ENCODE data around the gene PIAS3. TPM values are rescaled to one million over a fixed set of nuclear protein-coding genes. Genes with fewer than 3 reads are reported as not detected.
A peak's percentile ranks its signal among the peaks of the same experiment; 100 is the strongest.

Gene PIAS3
- 57.6 to 62.6 TPM (median 62.0 TPM) in 3 replicates for total RNA-seq

DNA sequence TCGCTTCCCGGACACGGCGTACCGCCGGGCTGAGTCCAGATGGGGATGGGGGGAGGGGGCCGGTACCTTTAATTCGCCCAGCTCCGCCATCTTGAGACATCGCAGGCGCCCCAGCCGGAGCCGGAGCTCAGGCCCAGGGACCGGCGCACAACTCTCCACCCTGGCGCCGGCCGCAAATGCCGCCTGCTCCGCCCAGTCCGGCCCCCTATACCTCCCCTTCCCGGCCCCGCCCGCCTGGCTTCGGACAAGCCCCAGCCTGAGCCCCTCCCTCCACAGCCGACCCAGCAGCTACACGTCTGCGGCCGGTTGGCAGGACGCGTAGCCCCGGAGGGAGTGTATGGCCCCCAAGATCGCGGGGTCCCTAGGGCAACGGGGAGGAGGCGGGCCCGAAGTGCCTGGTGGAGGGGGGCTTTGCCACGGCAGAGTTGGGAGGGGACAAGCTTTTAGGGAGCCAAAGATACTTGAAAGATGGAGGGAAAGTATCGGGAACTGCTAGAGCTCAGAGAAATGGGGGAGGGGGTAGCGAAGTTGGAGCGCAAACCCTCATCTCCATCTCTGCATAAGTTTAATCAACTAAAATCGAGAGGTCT lies at the start of gene PIAS3:
Gene PIAS3, minus strand, starts transcription at position 181 of the 590 bp plus-strand sequence. Its CDS starts 91 bp downstream, at position 90.
- peak within 1 kb of the TSS; percentile 96 for H3K4me3 Mint-ChIP-seq
- H3K27ac Mint-ChIP-seq, result peak within 1 kb of the TSS; percentile 97
- no peaks in the 10 kb centered on the region for H3K9me3 Mint-ChIP-seq
- H3K36me3 Mint-ChIP-seq, result peaks cover 24% of the 10 kb centered on the region
- H3K4me1 Mint-ChIP-seq, result peaks cover 9% of the 10 kb centered on the region
- no peak for TF ChIP-seq CTCF (IDR thresholded peaks at IDR 0.05; ENCODE audit: unreplicated experiment)
- peak; percentile 83 to 90 for DNase-seq (ENCODE audit: low spot score in 2 of 2, unreplicated experiment in 2 of 2)
- H3K27me3 Mint-ChIP-seq (ENCODE audit: low read depth), result peaks cover 10% of the 10 kb centered on the region

DNA sequence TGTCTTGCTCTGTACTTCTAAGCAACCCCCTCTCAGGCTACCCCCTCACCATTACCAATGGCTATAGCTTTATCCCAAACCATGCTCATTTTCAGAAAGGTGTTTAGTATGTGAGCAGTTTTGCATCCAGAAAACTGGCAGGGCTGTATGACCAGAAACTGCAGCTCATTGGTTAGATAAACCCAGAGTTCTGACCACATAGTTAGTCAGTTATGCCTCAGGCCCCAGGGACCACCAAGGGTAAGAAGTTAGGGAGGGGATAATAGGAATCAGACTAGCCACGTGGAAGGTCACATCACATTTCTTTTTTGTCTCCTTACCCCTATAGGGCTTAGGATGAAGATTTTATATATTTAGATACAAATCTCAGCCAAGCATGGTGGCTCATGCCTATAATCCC lies 49.8 kb upstream of the PIAS3 start:
- no peak for TF ChIP-seq CTCF (IDR thresholded peaks at IDR 0.05; ENCODE audit: unreplicated experiment)
- Mint-ChIP-seq H3K36me3 (peaks cover 14% of the 10 kb centered on the region), H3K27me3 (ENCODE audit: low read depth) (no peaks in the 10 kb centered on the region), H3K9me3 (no peaks in the 10 kb centered on the region), H3K4me3 (no peak overlapping the region), H3K4me1 (peaks cover 5% of the 10 kb centered on the region), H3K27ac (no peak overlapping the region)
- no peak for DNase-seq (ENCODE audit: low spot score in 2 of 2, unreplicated experiment in 2 of 2)

GRCh38 chr1:145906954-145907753 lies 48.3 kb upstream of the PIAS3 start:
- Mint-ChIP-seq H3K4me3 (no peak overlapping the region), H3K4me1 (peaks cover 5% of the 10 kb centered on the region), H3K36me3 (peaks cover 6% of the 10 kb centered on the region), H3K27ac (no peak overlapping the region), H3K27me3 (ENCODE audit: low read depth) (no peaks in the 10 kb centered on the region), H3K9me3 (no peaks in the 10 kb centered on the region)
- no peak for TF ChIP-seq CTCF (IDR thresholded peaks at IDR 0.05; ENCODE audit: unreplicated experiment)
- DNase-seq (ENCODE audit: low spot score in 2 of 2, unreplicated experiment in 2 of 2), result no peak

- Mint-ChIP-seq H3K27me3 (ENCODE audit: low read depth) (peaks cover 2% of the 10 kb centered on the region), H3K9me3 (no peaks in the 10 kb centered on the region), H3K4me3 (no peak overlapping the region), H3K27ac (no peak overlapping the region), H3K36me3 (no peaks in the 10 kb centered on the region), H3K4me1 (no peaks in the 10 kb centered on the region)
- TF ChIP-seq CTCF (IDR thresholded peaks at IDR 0.05; ENCODE audit: unreplicated experiment), result no peak
- DNase-seq (ENCODE audit: low spot score in 2 of 2, unreplicated experiment in 2 of 2), result no peak
Observed at GRCh38 chr1:145901312-145902021, 42.6 kb upstream of the PIAS3 start.

DNA sequence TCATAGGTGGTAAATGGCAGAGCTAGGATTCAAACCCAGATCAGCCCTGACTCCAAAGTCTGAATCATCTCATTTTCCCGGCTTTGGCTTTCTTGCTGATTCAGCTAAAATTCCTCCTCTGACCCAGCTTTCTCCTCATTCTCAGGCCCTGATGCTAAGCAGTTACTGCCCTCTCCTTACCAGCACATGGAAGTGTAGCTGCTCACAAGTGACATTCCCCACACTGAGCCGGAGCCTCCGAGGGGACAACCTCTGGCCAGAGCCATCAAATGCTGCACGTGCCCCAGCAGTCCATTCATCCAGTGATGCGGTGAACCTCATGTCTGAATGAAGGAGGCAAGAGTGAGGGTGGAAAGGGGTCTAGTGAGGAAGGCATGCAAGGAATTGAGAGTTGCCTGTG lies 39.9 kb upstream of the PIAS3 start:
- H3K4me1 Mint-ChIP-seq, result no peaks in the 10 kb centered on the region
- H3K4me3 Mint-ChIP-seq, result no peak overlapping the region
- peaks cover 4% of the 10 kb centered on the region for H3K27me3 Mint-ChIP-seq (ENCODE audit: low read depth)
- no peaks in the 10 kb centered on the region for H3K9me3 Mint-ChIP-seq
- no peak for DNase-seq (ENCODE audit: low spot score in 2 of 2, unreplicated experiment in 2 of 2)
- H3K27ac Mint-ChIP-seq, result no peak overlapping the region
- H3K36me3 Mint-ChIP-seq, result no peaks in the 10 kb centered on the region
- no peak for TF ChIP-seq CTCF (IDR thresholded peaks at IDR 0.05; ENCODE audit: unreplicated experiment)
